Measurements from ENCODE around the gene IST1. TPM values are rescaled to one million over a fixed set of nuclear protein-coding genes. Genes with fewer than 3 reads are reported as not detected.

The IST1 gene
- total RNA-seq, result 100 to 1,000 TPM; 170 to 179 TPM

DNA sequence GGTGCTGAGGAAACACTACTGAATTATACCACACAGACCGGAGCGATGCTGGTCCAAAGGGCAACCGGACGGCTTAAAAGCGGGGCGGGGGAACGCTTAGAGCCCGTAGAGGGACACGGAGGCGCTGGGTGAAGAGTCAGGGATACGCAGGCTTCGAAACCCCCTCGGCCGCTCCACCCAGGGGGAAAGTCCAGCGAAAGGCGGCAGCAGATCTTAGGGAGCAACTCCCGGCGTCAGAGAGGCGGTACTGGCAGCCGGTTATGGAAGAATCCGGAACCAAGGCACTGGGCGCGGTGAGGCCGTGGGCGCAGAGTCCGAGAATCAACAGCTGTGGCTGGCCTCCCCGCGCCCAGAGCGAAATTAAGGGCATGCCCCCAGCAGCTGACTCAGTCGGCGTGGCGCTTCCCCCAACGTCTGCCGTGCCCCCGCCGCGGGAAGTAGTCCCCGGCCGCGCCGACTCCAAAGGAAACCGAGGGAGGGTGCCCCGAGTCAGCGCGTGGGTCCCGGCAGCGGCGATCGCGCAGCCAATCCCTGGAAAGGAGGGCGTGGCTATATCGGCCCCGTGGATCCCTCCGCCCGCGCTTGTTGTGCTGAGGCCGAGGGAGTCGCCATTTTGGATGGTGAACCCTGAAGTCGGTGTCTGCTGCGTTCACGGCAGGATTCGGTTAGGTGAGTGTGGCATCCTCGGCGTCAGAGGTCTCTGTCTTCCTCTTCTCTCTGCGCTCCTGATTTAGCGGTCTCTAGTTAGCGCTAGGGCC lies at the start of gene IST1:
IST1 (plus strand) TSS at position 611 of the 758 bp plus-strand sequence. CDS start 20,110 bp downstream, outside the sequence.
- H3K27ac Mint-ChIP-seq, result peak within 1 kb of the TSS; percentile 94
- no peaks in the 10 kb centered on the region for H3K27me3 Mint-ChIP-seq
- CTCF ChIA-PET, result interaction anchor here (0.6 to 5.8 kb wide), 3 partner anchors 13 to 86 kb away, joined by 3 to 41 read pairs (median 3); partner anchors contain the start of gene AP1G1
- POLR2A ChIA-PET, result interaction anchor here (0.7 to 1.4 kb wide), 5 partner anchors 11 to 86 kb away, joined by 3 to 4 read pairs (median 3); partner anchors contain the start of genes AP1G1 and ZNF821
- intact Hi-C loops (cut with DNase I, micrococcal nuclease), result loop anchor here (1.0 to 10.0 kb wide), 13 partner anchors 11 to 1094 kb away; partner anchors contain the start of genes ATXN1L (in 2 of the 2), DHX38 (in 2 of the 2), TXNL4B (in 2 of the 2) and ZNF821 (in 2 of the 2)
- peak within 1 kb of the TSS; percentile 96 for H3K4me3 Mint-ChIP-seq
- peaks cover 11% of the 10 kb centered on the region for H3K36me3 Mint-ChIP-seq (ENCODE audit: low read depth)
- peak; percentile 99 for DNase-seq
- ATAC-seq, result peak; percentile 92
- peaks cover 31% of the 10 kb centered on the region for H3K4me1 Mint-ChIP-seq
- H3K9me3 Mint-ChIP-seq (ENCODE audit: low read depth), result no peaks in the 10 kb centered on the region

DNA sequence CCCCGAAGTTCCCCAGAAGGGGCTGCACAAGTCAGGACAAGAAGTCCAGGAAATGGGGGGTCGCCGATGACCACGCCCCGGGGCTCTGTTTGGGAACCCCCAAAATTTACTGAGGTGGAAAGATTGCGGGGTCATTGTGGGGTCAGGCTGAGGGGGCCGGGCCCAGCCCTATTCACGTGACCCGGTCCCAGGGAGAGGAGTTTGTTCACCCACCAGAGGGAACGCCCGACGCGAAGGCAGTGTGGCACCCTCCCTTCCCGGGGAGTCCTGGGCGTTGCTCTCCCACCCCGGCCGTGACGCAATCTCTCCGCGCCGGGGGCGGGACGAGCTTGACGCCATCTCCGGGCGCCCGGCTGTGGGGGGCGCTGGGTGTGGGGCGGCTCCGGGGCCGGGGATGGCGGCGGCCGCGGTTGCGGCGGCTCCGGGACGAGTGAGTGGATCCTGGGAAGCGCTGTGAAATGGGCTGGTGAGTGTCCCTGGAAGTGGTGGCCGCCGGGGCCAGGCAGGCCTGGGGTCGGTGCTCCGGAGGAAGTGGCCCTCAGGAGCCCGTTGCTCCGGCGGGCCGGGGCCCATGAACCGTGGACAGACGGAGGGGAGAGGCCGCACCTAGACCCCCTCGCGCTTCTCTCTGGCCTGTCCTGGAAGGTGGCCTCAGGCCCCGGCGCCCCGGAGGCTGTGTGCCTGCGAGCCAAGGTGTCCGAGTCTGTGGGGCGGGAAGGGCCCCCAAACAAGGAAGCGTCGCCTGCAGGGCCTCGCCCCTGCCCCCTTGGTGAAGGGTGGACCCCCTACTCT lies 49.5 kb upstream of the IST1 start, which contains the start of gene ATXN1L:
ATXN1L (plus strand) TSS at position 338 of the 792 bp plus-strand sequence. CDS start 3,765 bp downstream, outside the sequence.
- ATAC-seq (peak; percentile 82), DNase-seq (peak; percentile 95)
- Mint-ChIP-seq H3K4me1 (peaks cover 43% of the 10 kb centered on the region), H3K27ac (peak within 1 kb of the TSS; percentile 93), H3K27me3 (no peaks in the 10 kb centered on the region), H3K4me3 (peak within 1 kb of the TSS; percentile 87), H3K9me3 (ENCODE audit: low read depth) (no peaks in the 10 kb centered on the region), H3K36me3 (ENCODE audit: low read depth) (peaks cover 18% of the 10 kb centered on the region)
- ChIA-PET POLR2A (interaction anchor here (0.6 to 1.0 kb wide), 3 partner anchors 19 to 38 kb away, joined by 3 to 7 read pairs (median 4); no protein-coding TSS in a partner anchor), CTCF (interaction anchor here (0.8 to 2.5 kb wide), 4 partner anchors 34 to 52 kb away, joined by 3 to 12 read pairs (median 4); partner anchors contain the start of gene ZNF821)
- intact Hi-C loops (cut with DNase I, micrococcal nuclease), result loop anchor here (1.0 to 10.0 kb wide), 10 partner anchors 19 to 361 kb away; partner anchors contain the start of genes IST1 (in 2 of the 2), ZNF821 (in 2 of the 2), DHX38 (in 1 of the 2) and TXNL4B (in 1 of the 2)

DNA sequence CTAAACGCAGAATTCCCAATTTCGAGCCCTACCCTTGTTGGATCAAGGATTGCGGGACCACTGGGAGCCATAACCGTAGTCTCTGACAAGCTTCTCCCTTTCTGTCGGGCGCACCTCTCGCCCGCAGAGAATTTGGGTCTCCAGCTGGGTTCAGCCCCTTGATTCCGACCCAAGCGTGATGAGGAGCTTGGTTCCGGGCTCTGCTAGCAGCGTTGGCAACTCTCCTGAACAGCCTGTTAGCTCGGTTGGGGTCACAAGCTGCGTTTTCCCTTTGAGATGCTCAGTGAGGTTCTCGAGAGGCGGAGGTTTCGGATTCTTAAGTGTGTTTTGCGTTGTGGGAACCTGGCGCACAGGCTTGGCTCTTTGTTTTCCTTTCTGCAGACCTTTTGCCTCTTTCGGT lies 48.9 kb upstream of the IST1 start:
- DNase-seq (peak; percentile 52), ATAC-seq (no peak)
- POLR2A ChIA-PET, result interaction anchor here (0.5 to 1.0 kb wide), 3 partner anchors 19 to 46 kb away, joined by 3 to 7 read pairs (median 4); no protein-coding TSS in a partner anchor

DNA sequence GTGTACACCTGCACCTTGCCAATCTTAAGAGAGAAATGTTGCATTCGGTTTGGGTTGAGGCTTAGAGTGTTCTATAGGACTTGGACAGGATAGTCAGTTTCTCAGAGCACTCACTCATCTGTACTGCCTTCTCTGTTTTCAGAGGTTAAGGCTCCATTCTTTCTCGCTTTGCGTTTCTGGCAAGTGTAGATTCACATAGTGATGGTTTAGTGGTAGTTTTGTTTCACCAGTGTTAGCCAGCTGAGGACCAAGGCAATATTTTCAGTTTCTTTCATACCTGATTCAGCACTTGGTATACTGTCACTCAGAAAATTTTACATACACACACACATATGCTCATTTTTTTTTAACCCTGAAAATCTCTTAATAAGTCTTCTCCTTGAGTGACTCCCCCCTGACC lies 48.2 kb upstream of the IST1 start:
- Mint-ChIP-seq H3K4me1 (peaks cover 44% of the 10 kb centered on the region), H3K4me3 (peak overlapping the region; percentile 87), H3K27me3 (no peaks in the 10 kb centered on the region), H3K27ac (peak overlapping the region; percentile 79), H3K9me3 (ENCODE audit: low read depth) (no peaks in the 10 kb centered on the region), H3K36me3 (ENCODE audit: low read depth) (peaks cover 18% of the 10 kb centered on the region)
- ChIA-PET POLR2A (interaction anchor here (1.0 kb wide), 1 partner anchor 36 kb away, joined by 3 read pairs; no protein-coding TSS in a partner anchor), CTCF (interaction anchor here (0.7 to 2.5 kb wide), 4 partner anchors 25 to 58 kb away, joined by 3 to 12 read pairs (median 6); partner anchors contain the start of gene ZNF821)
- DNase-seq (no peak), ATAC-seq (no peak)
- intact Hi-C loops (cut with DNase I, micrococcal nuclease), result loop anchor here (2.0 to 10.0 kb wide), 3 partner anchors 18 to 362 kb away; partner anchors contain the start of genes ZNF19 (in 1 of the 2) and ZNF821 (in 1 of the 2)

More for the DNA sequence above, 48.9 kb upstream of the IST1 start:
- H3K27ac Mint-ChIP-seq, result peak overlapping the region; percentile 79
- no peaks in the 10 kb centered on the region for H3K9me3 Mint-ChIP-seq (ENCODE audit: low read depth)
- peaks cover 18% of the 10 kb centered on the region for H3K36me3 Mint-ChIP-seq (ENCODE audit: low read depth)
- peak overlapping the region; percentile 87 for H3K4me3 Mint-ChIP-seq
- intact Hi-C loops (cut with DNase I, micrococcal nuclease), result loop anchor here (2.0 to 10.0 kb wide), 3 partner anchors 18 to 362 kb away; partner anchors contain the start of genes ZNF19 (in 1 of the 2) and ZNF821 (in 1 of the 2)
- peaks cover 43% of the 10 kb centered on the region for H3K4me1 Mint-ChIP-seq
- H3K27me3 Mint-ChIP-seq, result no peaks in the 10 kb centered on the region
- CTCF ChIA-PET, result interaction anchor here (0.7 to 2.5 kb wide), 5 partner anchors 26 to 57 kb away, joined by 3 to 12 read pairs (median 3); partner anchors contain the start of gene ZNF821

DNA sequence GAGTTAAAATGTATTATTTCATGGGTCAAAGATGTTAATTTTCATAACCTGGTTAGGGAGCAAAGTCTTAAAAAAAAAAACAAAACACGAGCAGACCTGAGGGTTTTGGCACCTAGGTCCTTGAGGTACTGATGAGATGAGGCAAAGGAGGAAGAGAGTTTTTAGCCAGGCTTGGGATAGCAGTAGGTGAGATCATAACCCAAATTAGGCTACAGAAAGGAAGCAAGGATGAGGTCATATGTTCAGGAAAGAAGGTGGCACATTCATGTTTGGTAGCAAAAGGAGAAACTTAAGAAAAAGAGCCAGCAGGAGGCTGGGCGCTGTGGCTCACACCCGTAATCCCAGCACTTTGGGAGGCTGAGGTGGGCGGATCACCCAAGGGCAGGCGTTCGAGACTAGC lies 46.7 kb upstream of the IST1 start:
- ATAC-seq, result no peak
- peaks cover 45% of the 10 kb centered on the region for H3K4me1 Mint-ChIP-seq
- CTCF ChIA-PET, result interaction anchor here (2.5 kb wide), 1 partner anchor 34 kb away, joined by 12 read pairs; the partner anchor contains the start of gene ZNF821
- DNase-seq, result no peak
- H3K4me3 Mint-ChIP-seq, result no peak overlapping the region
- POLR2A ChIA-PET, result no interaction called here
- H3K27ac Mint-ChIP-seq, result no peak overlapping the region
- no peaks in the 10 kb centered on the region for H3K27me3 Mint-ChIP-seq
- H3K36me3 Mint-ChIP-seq (ENCODE audit: low read depth), result peaks cover 23% of the 10 kb centered on the region
- no peaks in the 10 kb centered on the region for H3K9me3 Mint-ChIP-seq (ENCODE audit: low read depth)
- intact Hi-C loops (cut with DNase I, micrococcal nuclease), result loop anchor here (1.0 to 10.0 kb wide), 3 partner anchors 12 to 364 kb away; partner anchors contain the start of genes ZNF19 (in 1 of the 2) and ZNF821 (in 1 of the 2)

DNA sequence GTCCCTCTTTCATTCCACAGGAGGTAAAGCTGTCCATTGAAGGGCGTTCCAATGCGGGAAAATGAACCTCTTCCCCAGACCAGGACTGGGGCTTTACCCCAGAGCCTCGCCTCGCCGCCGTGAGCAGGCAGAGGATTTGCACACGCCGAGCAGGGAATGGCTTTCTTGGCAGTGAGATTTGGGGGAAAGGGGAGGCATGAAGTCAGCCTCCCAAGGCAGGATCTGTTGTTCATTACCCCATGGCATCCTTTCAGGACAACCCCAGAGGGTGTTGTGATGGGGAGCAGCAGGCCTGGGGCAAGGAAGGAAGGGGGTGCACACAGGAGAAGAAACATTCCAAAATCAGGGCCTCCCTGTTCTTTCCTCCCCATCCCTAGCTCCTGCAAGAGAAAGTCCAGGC lies 43.6 kb upstream of the IST1 start:
- POLR2A ChIA-PET, result interaction anchor here (0.5 to 0.6 kb wide), 2 partner anchors 54 to 62 kb away, joined by 4 to 8 read pairs; no protein-coding TSS in a partner anchor
- CTCF ChIA-PET, result interaction anchor here (1.0 kb wide), 1 partner anchor 21 kb away, joined by 4 read pairs; no protein-coding TSS in a partner anchor
- H3K4me1 Mint-ChIP-seq, result peaks cover 65% of the 10 kb centered on the region

DNA sequence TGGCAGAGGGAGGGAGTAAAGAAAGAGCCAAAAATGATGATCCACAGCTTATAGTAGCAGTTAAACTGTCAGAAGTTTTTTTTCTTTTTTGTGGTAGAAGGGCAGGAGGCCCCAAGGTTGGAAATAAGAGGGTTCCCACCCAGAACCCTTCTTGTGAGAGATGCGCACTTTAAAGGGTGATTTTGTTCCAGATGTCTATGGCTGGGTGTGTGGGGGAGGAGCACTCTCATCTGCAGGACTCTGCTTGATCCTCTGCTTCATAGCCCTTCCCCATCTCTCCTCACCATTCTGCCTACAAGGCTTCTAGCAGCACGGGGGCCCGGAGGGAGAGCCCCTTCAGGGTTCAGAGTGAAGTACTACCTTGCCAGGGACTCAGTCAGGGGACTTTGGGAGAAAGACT lies 43.2 kb upstream of the IST1 start:
- POLR2A ChIA-PET, result interaction anchor here (0.6 kb wide), 1 partner anchor 53 kb away, joined by 4 read pairs; no protein-coding TSS in a partner anchor
- Mint-ChIP-seq H3K27ac (no peak overlapping the region), H3K4me1 (peaks cover 63% of the 10 kb centered on the region), H3K4me3 (no peak overlapping the region), H3K27me3 (no peaks in the 10 kb centered on the region), H3K36me3 (ENCODE audit: low read depth) (peaks cover 30% of the 10 kb centered on the region), H3K9me3 (ENCODE audit: low read depth) (no peaks in the 10 kb centered on the region)
- ATAC-seq (no peak), DNase-seq (no peak)
- CTCF ChIA-PET, result interaction anchor here (0.8 to 1.0 kb wide), 2 partner anchors 21 to 29 kb away, joined by 4 to 8 read pairs; no protein-coding TSS in a partner anchor
- intact Hi-C loops (cut with DNase I, micrococcal nuclease), result no loop called here

More for the DNA sequence above, 43.6 kb upstream of the IST1 start:
- ATAC-seq (no peak), DNase-seq (no peak)
- H3K27me3 Mint-ChIP-seq, result no peaks in the 10 kb centered on the region
- intact Hi-C loops (cut with DNase I, micrococcal nuclease), result no loop called here
- no peak overlapping the region for H3K27ac Mint-ChIP-seq
- H3K9me3 Mint-ChIP-seq (ENCODE audit: low read depth), result no peaks in the 10 kb centered on the region
- H3K4me3 Mint-ChIP-seq, result no peak overlapping the region
- H3K36me3 Mint-ChIP-seq (ENCODE audit: low read depth), result peaks cover 30% of the 10 kb centered on the region

DNA sequence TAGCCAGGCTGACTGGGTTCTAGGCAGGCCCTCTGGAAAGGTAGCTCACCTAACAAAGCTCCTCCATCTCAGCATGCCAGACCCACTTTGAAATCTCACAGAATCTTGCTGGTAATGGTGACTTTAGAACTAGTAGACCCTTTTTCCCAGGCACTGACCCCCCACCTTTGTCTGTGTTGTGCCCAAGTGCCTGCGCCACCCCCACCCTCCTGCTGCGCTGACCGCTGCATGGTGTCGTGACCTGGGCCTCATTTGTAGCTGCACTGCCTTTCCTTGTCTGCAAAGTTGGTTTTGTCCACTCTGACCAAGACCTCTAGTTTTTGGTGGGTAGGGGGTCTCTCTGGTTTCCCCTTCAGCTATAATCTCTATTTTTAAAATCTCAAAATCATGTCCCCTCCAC lies 42.8 kb upstream of the IST1 start:
- intact Hi-C loops (cut with DNase I, micrococcal nuclease), result no loop called here
- peaks cover 59% of the 10 kb centered on the region for H3K4me1 Mint-ChIP-seq
- POLR2A ChIA-PET, result interaction anchor here (0.5 kb wide), 1 partner anchor 184 kb away, joined by 4 read pairs; no protein-coding TSS in a partner anchor
- CTCF ChIA-PET, result interaction anchor here (0.7 to 1.6 kb wide), 6 partner anchors 9 to 109 kb away, joined by 3 to 8 read pairs (median 4); partner anchors contain the start of gene ZNF821
- no peak for ATAC-seq
- H3K27ac Mint-ChIP-seq, result no peak overlapping the region
- no peaks in the 10 kb centered on the region for H3K27me3 Mint-ChIP-seq
- peaks cover 33% of the 10 kb centered on the region for H3K36me3 Mint-ChIP-seq (ENCODE audit: low read depth)
- no peak for DNase-seq
- no peaks in the 10 kb centered on the region for H3K9me3 Mint-ChIP-seq (ENCODE audit: low read depth)
- H3K4me3 Mint-ChIP-seq, result no peak overlapping the region

DNA sequence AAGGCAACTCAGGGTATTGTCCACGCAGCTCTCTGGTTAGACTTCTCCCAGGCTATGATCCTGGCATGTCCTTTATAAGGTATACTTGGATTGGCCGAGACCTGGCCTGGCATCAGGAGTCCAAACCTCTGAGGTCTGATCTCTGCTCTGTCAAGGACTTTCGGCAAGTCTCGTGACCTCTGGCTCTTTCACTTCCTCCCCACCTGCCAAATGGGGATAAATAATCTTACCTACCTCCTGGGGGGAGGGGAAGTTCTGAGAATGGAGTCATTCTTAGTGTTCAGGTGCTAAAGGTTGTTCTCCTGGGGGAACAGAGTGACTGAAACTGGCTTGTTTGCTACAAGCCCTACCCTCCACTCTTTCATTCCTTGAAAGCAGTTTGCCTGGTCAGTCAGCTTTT lies 41.9 kb upstream of the IST1 start:
- H3K27me3 Mint-ChIP-seq, result no peaks in the 10 kb centered on the region
- intact Hi-C loops (cut with DNase I, micrococcal nuclease), result no loop called here

DNA sequence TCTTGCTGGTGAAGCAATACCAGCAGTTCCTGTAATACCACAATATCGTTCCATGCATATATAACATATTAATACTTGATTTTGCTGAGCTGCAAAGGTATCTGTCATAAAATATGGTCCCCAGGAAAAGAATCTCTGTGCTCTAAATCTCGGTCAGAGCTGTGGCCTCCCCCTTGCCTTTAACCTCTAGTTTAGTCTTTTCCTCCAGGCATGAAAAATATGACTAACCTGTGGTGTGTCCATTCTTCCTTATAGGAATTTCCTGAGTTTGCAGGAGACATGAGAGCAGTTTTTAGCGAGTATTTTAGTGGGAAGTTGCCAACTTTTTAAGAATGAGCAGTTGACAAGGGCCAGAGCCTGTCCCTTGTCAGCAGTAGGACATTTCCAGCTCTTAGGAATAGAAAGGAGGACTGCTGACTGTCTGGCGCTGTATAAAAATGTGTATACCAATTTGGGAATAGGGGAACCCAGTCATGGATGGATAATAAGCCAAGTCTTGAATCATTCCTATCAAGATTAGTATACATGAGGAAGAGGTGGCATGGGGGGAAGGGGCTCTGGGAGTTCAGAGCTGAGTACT lies 40.9 kb upstream of the IST1 start:
- ChIA-PET CTCF (interaction anchor here (0.7 to 1.4 kb wide), 2 partner anchors 10 to 17 kb away, joined by 3 to 4 read pairs; no protein-coding TSS in a partner anchor), POLR2A (interaction anchor here (0.6 kb wide), 1 partner anchor 1236 kb away, joined by 3 read pairs; no protein-coding TSS in a partner anchor)
- H3K4me1 Mint-ChIP-seq, result peaks cover 50% of the 10 kb centered on the region
- H3K27me3 Mint-ChIP-seq, result no peaks in the 10 kb centered on the region
- DNase-seq (no peak), ATAC-seq (no peak)
- intact Hi-C loops (cut with DNase I, micrococcal nuclease), result no loop called here
- peaks cover 28% of the 10 kb centered on the region for H3K36me3 Mint-ChIP-seq (ENCODE audit: low read depth)
- H3K4me3 Mint-ChIP-seq, result no peak overlapping the region
- no peaks in the 10 kb centered on the region for H3K9me3 Mint-ChIP-seq (ENCODE audit: low read depth)
- no peak overlapping the region for H3K27ac Mint-ChIP-seq

More for the DNA sequence above, 41.9 kb upstream of the IST1 start:
- DNase-seq (no peak), ATAC-seq (no peak)
- ChIA-PET POLR2A (no interaction called here), CTCF (interaction anchor here (0.7 to 1.6 kb wide), 4 partner anchors 10 to 108 kb away, joined by 3 to 6 read pairs (median 4); partner anchors contain the start of gene ZNF821)
- Mint-ChIP-seq H3K36me3 (ENCODE audit: low read depth) (peaks cover 28% of the 10 kb centered on the region), H3K4me3 (no peak overlapping the region), H3K4me1 (peaks cover 52% of the 10 kb centered on the region), H3K9me3 (ENCODE audit: low read depth) (no peaks in the 10 kb centered on the region), H3K27ac (peak overlapping the region; percentile 81)

All from activated CD4-positive, alpha-beta T cell treated with anti-CD3 and anti-CD28 coated beads for 36 hours (primary cell).